IMR-90 (cell line): ENCODE results near the gene AFF2. TPM values are rescaled to one million over a fixed set of nuclear protein-coding genes. Genes with fewer than 3 reads are reported as not detected.

ENCODE experiments used
- ATAC-seq: fragments of 200-7000 bp; cut with Tn5 transposase; 2 replicates; pipeline ENCODE4 v1.9.1; 2020; ENCODE audit warnings: low read depth, mild to moderate bottlenecking, moderate library complexity
- BruUV-seq: library from RNA; stranded (reverse); fragments of 400-500 nt; replicated peaks from 2 replicates; lab custom pipeline; 2021; lab: Mats Ljungman, UMichigan
- CTCF ChIA-PET: fragments of 300-600 bp; formaldehyde crosslinking; extraction: SDS; loops from one replicate; lab custom pipeline; 2021; ENCODE audit warnings: antibody characterized with exemption; lab: Yijun Ruan, JAX
- POLR2A ChIA-PET: fragments of 300-600 bp; sonication (Branson Sonifier 250); formaldehyde crosslinking; loops from one replicate; lab custom pipeline; 2022; ENCODE audit warnings: antibody characterized with exemption; ENCODE audit not compliant: unreplicated experiment; lab: Charles Lee
- DNase-seq: peaks from one replicate; pipeline ENCODE4 v3.0.0; 2013
- H2AFZ ChIP-seq: replicated peaks from 2 replicates; pipeline ENCODE3; 2013; ENCODE audit warnings: low read length, mild to moderate bottlenecking; ENCODE audit not compliant: poor library complexity
- H2AK5ac ChIP-seq: 2 replicates; pipeline ENCODE4 v1.6.1; 2013; ENCODE audit warnings: low read depth, low read length, inconsistent platforms
- H2AK9ac ChIP-seq: replicated peaks from 2 replicates; pipeline ENCODE3; 2013; ENCODE audit warnings: mild to moderate bottlenecking, low read depth, low read length, moderate library complexity; ENCODE audit not compliant: poor library complexity
- H2BK120ac ChIP-seq: 2 replicates; pipeline ENCODE4 v1.6.1; 2013; ENCODE audit warnings: low read depth, low read length, inconsistent platforms
- H2BK15ac ChIP-seq: 3 replicates; pipeline ENCODE4 v1.6.1; 2013; ENCODE audit warnings: low read depth, low read length, inconsistent platforms
- H2BK20ac ChIP-seq: 2 replicates; pipeline ENCODE4 v1.6.1; 2013; ENCODE audit warnings: low read depth, mild to moderate bottlenecking, inconsistent platforms, low read length, moderate library complexity
- H2BK5ac ChIP-seq: 2 replicates; pipeline ENCODE4 v1.6.1; 2013; ENCODE audit warnings: mild to moderate bottlenecking, low read depth, low read length, inconsistent platforms; ENCODE audit not compliant: poor library complexity, severe bottlenecking
- H3K14ac ChIP-seq: replicated peaks from 2 replicates; pipeline ENCODE4 v1.6.1; 2013; ENCODE audit warnings: low read depth, low read length, inconsistent platforms
- H3K18ac ChIP-seq: 2 replicates; pipeline ENCODE4 v1.6.1; 2013; ENCODE audit warnings: low read depth, low read length, control low read depth
- H3K23ac ChIP-seq: 2 replicates; pipeline ENCODE4 v1.6.1; 2013; ENCODE audit warnings: low read depth, low read length, inconsistent platforms
- H3K27ac ChIP-seq: 2 replicates; pipeline ENCODE4 v1.5.1; 2013; ENCODE audit warnings: mild to moderate bottlenecking, control low read depth, low read length; ENCODE audit not compliant: insufficient read depth
- H3K27me3 ChIP-seq: 2 replicates; pipeline ENCODE4 v1.6.1; 2013; ENCODE audit warnings: low read length; ENCODE audit not compliant: control insufficient read depth, insufficient read depth
- H3K36me3 ChIP-seq: 2 replicates; pipeline ENCODE4 v1.6.1; 2013; ENCODE audit warnings: low read length, mixed read lengths; ENCODE audit not compliant: control insufficient read depth, insufficient read depth
- H3K4ac ChIP-seq: 2 replicates; pipeline ENCODE4 v1.6.1; 2013; ENCODE audit warnings: low read depth, low read length, inconsistent platforms
- H3K4me1 ChIP-seq: 2 replicates; pipeline ENCODE4 v1.6.1; 2013; ENCODE audit warnings: low read length, mixed read lengths; ENCODE audit not compliant: control insufficient read depth, insufficient read depth
- H3K4me2 ChIP-seq: 2 replicates; pipeline ENCODE4 v1.6.1; 2013; ENCODE audit warnings: low read depth, mild to moderate bottlenecking, control low read depth, low read length, moderate library complexity
- H3K4me3 ChIP-seq: 2 replicates; pipeline ENCODE4 v1.5.1; 2013; ENCODE audit warnings: low read depth, mild to moderate bottlenecking, control low read depth, low read length, moderate library complexity; ENCODE audit not compliant: insufficient read depth
- H3K56ac ChIP-seq: 2 replicates; pipeline ENCODE4 v1.6.1; 2013; ENCODE audit warnings: low read length, inconsistent platforms; ENCODE audit not compliant: insufficient read depth; ENCODE audit errors: extremely low read depth
- H3K79me1 ChIP-seq, 2 experiments: 2 replicates each; pipeline ENCODE4 v1.6.1; 2013; ENCODE audit warnings: low read length in 2 of 2, inconsistent platforms in 1 of 2, low read depth in 1 of 2
- H3K9ac ChIP-seq: 2 replicates; pipeline ENCODE4 v1.6.1; 2013; ENCODE audit warnings: low read depth, low read length, control low read depth
- H3K9me1 ChIP-seq: 2 replicates; pipeline ENCODE4 v1.6.1; 2013; ENCODE audit warnings: low read length, inconsistent platforms; ENCODE audit not compliant: insufficient read depth
- H3K9me3 ChIP-seq: 2 replicates; pipeline ENCODE4 v1.6.1; 2013; ENCODE audit warnings: low read length; ENCODE audit not compliant: control insufficient read depth, insufficient read depth
- H4K20me1 ChIP-seq: 2 replicates; pipeline ENCODE4 v1.6.1; 2013; ENCODE audit warnings: low read length, inconsistent platforms; ENCODE audit not compliant: insufficient read depth
- H4K5ac ChIP-seq: 2 replicates; pipeline ENCODE4 v1.6.1; 2013; ENCODE audit warnings: mild to moderate bottlenecking, low read depth, low read length, control low read depth
- H4K8ac ChIP-seq, 2 experiments: 2 replicates each; pipeline ENCODE4 v1.6.1; 2013; ENCODE audit warnings: low read depth in 2 of 2, low read length in 2 of 2, control low read depth in 1 of 2, inconsistent platforms in 1 of 2
- H4K91ac ChIP-seq: 2 replicates; pipeline ENCODE4 v1.6.1; 2013; ENCODE audit warnings: low read depth, low read length, inconsistent platforms; ENCODE audit not compliant: insufficient read depth
- CEBPB ChIP-seq: IDR thresholded peaks from 2 replicates; pipeline ENCODE4 v1.6.1; 2012; ENCODE audit warnings: low read depth, low read length, improper control_type of control experiment
- CTCF ChIP-seq: conservative IDR thresholded peaks from 2 replicates; pipeline ENCODE4 v1.5.1; 2012; ENCODE audit warnings: mild to moderate bottlenecking, low read depth, low read length, improper control_type of control experiment
- FOS ChIP-seq: fragments of 150-350 bp; IDR thresholded peaks from 2 replicates; pipeline ENCODE4 v1.6.1; 2016; ENCODE audit warnings: low read depth, low read length
- MAZ ChIP-seq: IDR thresholded peaks from 2 replicates; pipeline ENCODE4 v1.6.1; 2012; ENCODE audit warnings: low read depth, mild to moderate bottlenecking, low read length, improper control_type of control experiment, moderate library complexity, borderline replicate concordance
- MXI1 ChIP-seq: IDR thresholded peaks from 2 replicates; pipeline ENCODE4 v1.6.1; 2012; ENCODE audit warnings: low read depth, mild to moderate bottlenecking, low read length, moderate library complexity, borderline replicate concordance
- NFE2L2 ChIP-seq: fragments of 150-350 bp; IDR thresholded peaks from 2 replicates; pipeline ENCODE4 v1.6.1; 2016; ENCODE audit warnings: low read depth, mild to moderate bottlenecking, low read length
- RAD21 ChIP-seq: IDR thresholded peaks from 2 replicates; pipeline ENCODE4 v1.6.1; 2012; ENCODE audit warnings: low read length, improper control_type of control experiment
- RCOR1 ChIP-seq: IDR thresholded peaks from 2 replicates; pipeline ENCODE4 v1.6.1; 2012; ENCODE audit warnings: mild to moderate bottlenecking, low read length, improper control_type of control experiment; ENCODE audit not compliant: insufficient replicate concordance
- RFX5 ChIP-seq: IDR thresholded peaks from 2 replicates; pipeline ENCODE4 v1.8.0; 2012; ENCODE audit warnings: low read depth, mild to moderate bottlenecking, low read length, moderate library complexity
- SMC3 ChIP-seq: fragments of 150-350 bp; IDR thresholded peaks from 2 replicates; pipeline ENCODE4 v1.6.1; 2016; ENCODE audit warnings: low read depth, mild to moderate bottlenecking, antibody characterized with exemption, low read length, moderate library complexity
- WGBS, 2 experiments: methylation state at CpG; one replicate each; pipeline versions ENCODE4 v1.1.5 to v1.1.7; 2013; ENCODE audit warnings: missing lambda C conversion rate in 2 of 2; ENCODE audit not compliant: insufficient read length in 1 of 2; ENCODE audit errors: extremely low coverage in 2 of 2; 5-methylcytosine and 5-hydroxymethylcytosine counted together
- dilution Hi-C: fragments of 300-500 bp; cut with HindIII; formaldehyde crosslinking; loops from one replicate; pipeline ENCODE4 v1.14.3; 2018; ENCODE audit warnings: low sequenced_read_pairs; ENCODE audit not compliant: unreplicated experiment
- in situ Hi-C: fragments of 300-500 bp; cut with MboI; formaldehyde crosslinking; loops from 3 replicates; pipeline ENCODE4 v1.14.3; 2019; ENCODE audit warnings: low sequenced_read_pairs, inconsistent platforms, mixed read lengths
- intact Hi-C: fragments of 100-400 bp; cut with micrococcal nuclease; formaldehyde crosslinking; loops from 2 replicates; pipeline ENCODE4 v1.10.0; 2022
- polyA plus RNA-seq, 3 experiments: library from polyadenylated mRNA; depleted of rRNA; stranded (reverse); fragments of >200 nt; gene quantifications; 2 replicates each; pipeline ENCODE4 v1.2.3, GENCODE V29; 2012; ENCODE audit warnings: low replicate concordance in 1 of 3
- total RNA-seq: library from RNA; depleted of rRNA; stranded (reverse); fragments of >200 nt; gene quantifications from 2 replicates; pipeline ENCODE4 v1.2.3, GENCODE V29; 2012

AFF2 gene
- total and polyA plus RNA-seq, 2 of the 4 experiments (the other 2 are of a cell fraction), result 0.15 to 0.72 TPM

GRCh38 chrX:148530464-148531077 is 30.2 kb downstream of the AFF2 start:
- intact Hi-C loops, result loop anchor here (2.0 kb wide), 1 partner anchor 756 kb away; no protein-coding TSS in a partner anchor
- no peak overlapping the region for H3K9ac ChIP-seq
- H2BK120ac ChIP-seq, result no peak overlapping the region
- no peak overlapping the region for H2BK15ac ChIP-seq
- TF ChIP-seq CTCF (peak; percentile 59), RAD21 (peak; percentile 31), RFX5 (no peak), CEBPB (no peak), SMC3 (peak; percentile 29; the same call in 1 of the 2 replicates), FOS (no peak), NFE2L2 (no peak), MXI1 (no peak), MAZ (no peak), RCOR1 (no peak)
- in situ Hi-C loops, result no loop called here
- ChIA-PET POLR2A (no interaction called here), CTCF (interaction anchor here (0.8 to 1.2 kb wide), 3 partner anchors 17 to 940 kb away, joined by 3 to 6 read pairs (median 3); no protein-coding TSS in a partner anchor)
- no peak overlapping the region for H3K18ac ChIP-seq
- no CpG with 5 or more reads among the region's 2 CpGs for WGBS, 2 experiments
- no peak overlapping the region for H3K14ac ChIP-seq
- H3K27ac ChIP-seq, result no peak overlapping the region
- H3K36me3 ChIP-seq, result no peaks in the 10 kb centered on the region
- no peak overlapping the region for H4K91ac ChIP-seq
- H3K4me2 ChIP-seq, result no peak overlapping the region
- H3K27me3 ChIP-seq, result no peaks in the 10 kb centered on the region
- no peak overlapping the region for H2AK9ac ChIP-seq
- no peaks in the 10 kb centered on the region for H3K9me1 ChIP-seq
- H3K4me1 ChIP-seq, result no peaks in the 10 kb centered on the region
- H2BK5ac ChIP-seq, result no peak overlapping the region
- H4K20me1 ChIP-seq, result no peaks in the 10 kb centered on the region
- dilution Hi-C loops, result no loop called here
- no peak overlapping the region for H4K5ac ChIP-seq
- ATAC-seq (peak; percentile 42; the same call in 1 of the 2 replicates), DNase-seq (peak; percentile 33)
- no peaks in the 10 kb centered on the region for H3K79me1 ChIP-seq
- H2AK5ac ChIP-seq, result no peak overlapping the region
- H2AFZ ChIP-seq, result no peak overlapping the region
- no TSS peak for BruUV-seq
- no peak overlapping the region for H4K8ac ChIP-seq
- H3K4ac ChIP-seq, result no peak overlapping the region
- no peak overlapping the region for H2BK20ac ChIP-seq
- no peak overlapping the region for H3K56ac ChIP-seq
- no peak overlapping the region for H3K4me3 ChIP-seq
- H3K23ac ChIP-seq, result no peak overlapping the region
- H3K9me3 ChIP-seq, result no peaks in the 10 kb centered on the region
